Stimulated activated CD8-positive, alpha-beta memory T cell treated with anti-CD3 and anti-CD28 coated beads, Interleukin-7, amount 100 ng/mL, for 48 hours (primary cell): Measurements from ENCODE around the gene SMPD4.
"Not testable (repeated sequence)": the region's sequence is repeated elsewhere in the genome, so short reads cannot be mapped to it uniquely, and the experiment has no call there.

ENCODE experiments used
- DNase-seq, 2 donors: peaks; one replicate each; pipeline ENCODE4 v3.0.0-alpha.2; 2020; ENCODE audit warnings: low read depth in 1 of 2; ENCODE audit errors: extremely low read depth in 1 of 2

The SMPD4 gene

DNA sequence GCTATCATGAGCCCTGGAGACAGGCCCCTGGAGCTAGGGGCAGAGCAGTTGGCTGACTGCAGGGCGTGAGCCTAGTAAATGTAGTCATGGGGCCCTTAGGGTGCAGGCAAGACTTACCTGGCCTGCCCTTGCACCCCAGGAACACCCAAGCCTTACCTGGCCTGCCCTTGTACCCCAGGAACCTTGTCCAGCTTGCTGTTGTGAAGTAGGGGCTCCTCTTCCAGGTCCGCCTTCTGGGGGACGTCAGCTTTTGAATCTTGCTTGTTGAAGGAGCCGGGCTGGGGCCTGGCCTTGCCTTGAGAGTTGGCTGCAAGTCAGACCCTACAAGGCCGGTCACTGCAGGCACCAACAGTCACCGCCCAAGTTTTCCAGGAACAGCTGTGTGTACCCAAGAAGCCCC, 40.4 kb downstream of the SMPD4 start:
- DNase-seq = not testable (repeated sequence)

DNA sequence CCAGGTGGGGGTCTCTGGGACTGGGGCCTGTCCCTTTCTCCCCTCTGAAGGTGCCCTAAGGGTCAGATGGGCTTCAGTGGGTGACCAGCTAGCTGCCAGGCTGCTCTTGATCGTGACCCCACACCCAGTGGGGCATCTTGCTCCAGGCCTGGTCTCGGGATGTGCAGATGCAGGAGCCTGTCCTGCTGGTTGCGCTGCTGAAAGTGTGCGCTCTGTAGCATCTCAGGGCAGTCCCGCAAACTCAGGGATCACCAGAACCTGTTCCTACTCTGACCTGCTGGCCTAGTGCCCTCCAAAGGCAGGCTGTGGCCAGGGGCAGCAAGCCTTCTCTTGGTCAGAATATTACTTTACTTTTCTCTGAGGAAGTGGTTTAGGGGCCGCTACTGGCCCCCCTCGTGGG, 40.9 kb downstream of the SMPD4 start:
- not testable (repeated sequence) for DNase-seq

DNA sequence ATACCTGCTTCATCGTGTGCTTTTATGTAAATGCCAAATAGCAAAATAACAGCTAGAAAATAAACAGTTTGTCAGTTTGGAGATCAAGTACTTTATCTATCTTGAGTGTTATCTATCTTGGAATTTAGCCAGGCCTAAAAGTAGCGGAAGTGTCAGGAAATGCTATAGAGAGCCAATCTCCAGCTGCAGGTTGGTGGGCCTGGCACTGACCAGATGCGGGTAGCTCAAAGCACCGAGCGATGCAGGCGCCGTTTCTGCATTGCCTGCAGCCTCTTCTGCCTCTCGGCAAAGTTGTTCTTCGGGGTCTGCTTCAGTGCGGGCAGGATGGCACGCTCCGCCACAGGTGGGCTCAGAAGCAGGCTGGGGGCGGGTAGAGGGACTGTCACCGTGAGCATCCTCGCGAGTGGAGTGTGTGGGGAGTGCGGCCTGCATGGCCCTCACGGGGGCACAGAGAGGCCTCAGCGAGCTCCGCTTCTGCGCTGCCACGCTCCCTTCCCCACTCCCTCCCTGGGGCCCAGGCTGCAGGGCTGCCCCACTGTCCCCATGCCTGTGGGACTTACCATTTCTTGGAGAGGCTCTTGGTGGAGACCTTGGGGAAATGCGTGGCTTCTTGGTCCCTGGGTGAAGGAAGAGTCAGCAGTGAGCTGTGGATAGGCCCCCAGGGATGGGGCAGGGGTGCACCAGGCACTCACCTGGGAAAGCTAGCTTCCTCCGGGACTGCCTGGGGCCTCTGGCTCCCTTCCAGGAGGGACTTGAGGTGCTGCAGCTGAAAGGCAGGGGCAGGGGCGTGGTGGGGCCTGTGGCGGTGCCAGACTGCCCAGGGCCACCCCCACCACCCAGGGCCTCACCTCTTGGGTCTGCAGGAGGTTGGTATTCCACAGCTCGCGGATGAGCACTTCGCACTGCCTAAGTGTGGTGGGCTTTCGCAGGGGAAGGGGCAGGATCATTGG, 41.8 kb downstream of the SMPD4 start:
- not testable (repeated sequence) for DNase-seq

DNA sequence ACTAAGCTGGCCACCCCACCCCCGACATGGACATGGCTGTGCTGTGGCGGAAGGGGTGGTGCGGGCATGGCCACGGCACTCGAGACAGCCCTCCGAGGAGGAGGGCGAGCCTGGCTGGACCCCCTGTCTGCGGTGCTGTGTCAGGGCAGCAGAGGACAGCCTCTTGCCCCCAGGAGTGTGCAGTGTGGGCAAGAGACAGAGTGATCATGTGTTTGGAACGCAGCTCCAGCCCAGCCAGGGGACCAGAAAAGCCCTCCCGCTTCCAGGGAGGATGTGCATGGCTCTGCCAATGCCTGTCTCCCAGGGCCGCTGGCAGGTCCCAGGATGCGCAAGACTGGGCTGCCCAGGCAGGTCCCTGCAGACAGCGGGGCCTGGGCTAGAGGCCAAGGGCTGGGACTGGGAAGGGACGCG, 42.6 kb downstream of the SMPD4 start:
- DNase-seq = not testable (repeated sequence)

DNA sequence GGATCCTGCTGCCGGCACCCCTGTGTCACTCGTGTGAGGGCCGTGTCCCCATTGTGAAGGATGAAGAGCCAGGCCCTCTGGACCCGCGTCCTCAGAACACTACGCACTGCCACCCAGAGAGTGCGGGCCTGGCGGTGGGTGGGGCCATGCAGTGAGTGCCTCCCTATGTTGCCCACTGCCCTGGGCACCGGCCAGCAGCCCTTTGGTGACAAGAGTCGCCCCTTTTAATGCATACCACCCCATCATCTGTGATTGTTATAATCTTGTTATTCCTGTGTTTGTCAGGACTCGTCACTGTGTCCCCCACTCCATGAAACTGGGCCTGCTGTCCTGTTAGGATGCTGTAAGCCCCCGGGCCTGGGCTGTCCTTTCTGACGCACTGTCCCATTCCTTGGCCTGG, 43.1 kb downstream of the SMPD4 start:
- DNase-seq = not testable (repeated sequence)

DNA sequence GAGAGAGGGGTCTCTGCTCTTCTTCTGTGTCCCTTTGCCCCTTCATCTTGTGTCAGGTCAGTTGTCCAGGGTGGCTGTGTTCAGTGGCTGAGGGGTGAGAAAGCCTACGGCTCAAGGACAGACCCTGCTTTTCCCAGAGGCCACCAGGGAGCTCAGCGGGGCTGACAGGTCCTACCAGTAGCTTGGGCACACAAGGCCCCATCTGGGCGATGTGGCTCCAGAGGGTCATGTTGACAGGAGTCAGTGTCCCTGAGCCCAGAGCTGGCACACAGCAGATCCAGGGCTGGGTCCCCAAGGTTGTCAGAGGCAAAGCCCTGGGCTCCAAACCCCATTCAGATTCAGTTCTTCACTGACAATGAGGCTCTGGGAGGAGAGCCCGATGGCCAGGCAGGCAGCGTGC, 44.3 kb downstream of the SMPD4 start:
- not testable (repeated sequence) for DNase-seq

DNA sequence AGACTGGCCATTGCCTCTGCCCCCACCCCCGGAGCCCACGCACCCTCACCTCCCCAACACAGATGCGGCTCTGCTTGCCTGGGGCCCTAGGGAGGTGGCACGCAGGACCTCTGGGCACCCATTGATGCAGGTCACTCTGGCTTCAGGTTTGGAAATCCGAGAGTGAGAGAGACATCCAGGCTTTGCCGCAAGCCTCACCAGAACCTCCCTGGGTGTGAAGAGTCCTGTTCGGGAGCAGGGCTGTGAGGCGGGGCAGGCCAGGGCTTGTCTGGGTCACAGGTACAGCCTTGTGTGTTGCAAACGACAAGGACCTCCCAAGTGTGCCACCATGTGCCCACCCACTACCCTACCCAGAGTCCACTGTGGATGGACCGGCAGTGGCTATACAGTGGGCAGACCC, 44.9 kb downstream of the SMPD4 start:
- not testable (repeated sequence) for DNase-seq

DNA sequence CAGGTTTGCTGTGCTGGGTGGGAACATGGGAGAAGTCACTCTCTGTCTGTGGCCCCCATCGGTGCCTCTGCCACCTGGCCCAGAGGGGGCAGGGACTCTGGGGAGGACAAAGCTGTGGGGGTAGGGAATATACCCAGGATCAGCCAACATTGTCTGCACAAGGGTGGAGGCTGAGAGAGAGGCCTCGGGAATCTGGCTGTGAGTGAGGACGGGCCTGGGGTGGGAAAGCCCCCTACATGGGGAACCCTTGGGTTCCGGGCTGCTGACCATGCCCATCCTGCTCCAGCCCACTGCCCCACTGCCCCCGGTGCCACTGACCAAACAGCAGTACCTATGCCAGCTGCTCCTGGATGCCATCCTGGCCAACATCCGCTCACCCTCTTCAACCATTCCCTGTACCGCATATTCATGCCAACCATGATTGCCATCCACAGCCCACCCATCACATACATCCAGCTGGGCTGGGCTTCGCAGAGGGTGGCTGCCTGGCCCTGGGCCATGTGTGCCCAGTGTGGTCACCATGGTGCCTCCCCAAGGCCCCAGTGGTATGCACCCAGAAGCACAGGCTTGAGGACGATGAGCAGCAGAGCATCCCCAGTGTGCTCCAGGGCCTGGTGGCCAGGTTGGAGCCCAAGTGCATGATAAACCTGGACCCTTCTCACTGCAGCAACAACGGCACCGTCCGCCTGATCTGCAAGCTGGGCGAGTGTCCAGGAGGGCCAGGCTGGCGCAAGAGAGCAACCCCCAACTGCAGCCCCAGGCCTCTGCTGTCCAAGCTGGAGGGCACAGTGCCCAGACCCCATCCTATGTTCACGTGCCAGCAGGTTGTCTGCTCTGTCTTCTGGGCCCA, 45.5 kb downstream of the SMPD4 start:
- no peak for DNase-seq

DNA sequence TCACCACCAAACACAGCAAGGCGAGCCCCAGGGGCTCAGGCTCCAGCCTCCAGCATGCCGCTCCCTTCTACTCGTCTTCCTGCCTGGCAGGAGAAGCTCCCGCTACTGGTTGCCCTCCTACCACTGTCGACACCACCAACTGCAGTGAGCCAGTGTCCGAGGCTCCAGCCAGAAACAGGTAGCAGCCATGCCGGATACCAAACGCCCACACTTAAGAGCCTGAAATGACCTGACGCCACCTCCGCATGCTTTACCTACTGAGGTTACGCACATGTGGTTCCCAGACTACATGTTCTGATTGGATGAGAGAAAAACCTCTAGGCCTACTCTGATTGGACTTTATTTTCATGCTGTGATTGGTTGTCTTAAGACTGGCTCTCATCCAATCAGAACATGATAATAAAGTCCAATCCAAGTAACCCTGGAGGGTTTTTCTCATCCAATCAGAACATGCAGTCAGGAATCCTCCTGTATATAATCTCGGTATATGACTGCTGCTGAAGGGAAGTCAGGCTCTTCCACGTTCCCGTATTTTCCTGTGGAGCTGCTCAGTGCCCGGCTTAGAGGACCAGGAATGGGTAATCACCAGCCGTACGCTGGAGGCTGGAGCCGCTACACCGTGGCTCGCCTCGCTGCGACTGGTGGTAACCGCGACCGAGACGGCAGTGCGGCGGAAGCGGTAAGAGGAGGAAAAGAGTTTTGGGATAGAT, 52.1 kb downstream of the SMPD4 start, which contains the start of gene POTEF:
Gene POTEF (minus strand): TSS at position 103 of the 710 bp plus-strand sequence. CDS start 8,707 bp downstream, outside the sequence.
- not testable (repeated sequence) for DNase-seq

DNA sequence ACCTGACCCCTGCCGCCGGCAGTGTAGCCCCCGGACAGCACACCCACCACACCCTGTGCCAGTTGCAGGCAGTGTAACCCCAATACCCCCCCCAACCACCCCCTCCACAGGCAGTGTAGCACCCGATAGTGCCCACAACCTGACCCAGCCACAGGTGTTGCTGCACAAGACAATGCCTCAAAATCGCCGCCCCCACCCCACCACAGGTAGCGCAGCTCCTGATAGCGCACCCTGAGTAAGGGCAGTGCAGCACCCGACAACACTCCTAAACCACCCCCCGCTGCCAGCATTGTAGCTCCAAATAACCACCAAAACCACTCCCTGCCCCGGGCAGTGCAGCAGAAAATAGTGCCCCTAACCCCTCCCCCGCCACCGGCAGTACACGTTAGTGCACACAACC, 52.9 kb downstream of the SMPD4 start:
- not testable (repeated sequence) for DNase-seq

DNA sequence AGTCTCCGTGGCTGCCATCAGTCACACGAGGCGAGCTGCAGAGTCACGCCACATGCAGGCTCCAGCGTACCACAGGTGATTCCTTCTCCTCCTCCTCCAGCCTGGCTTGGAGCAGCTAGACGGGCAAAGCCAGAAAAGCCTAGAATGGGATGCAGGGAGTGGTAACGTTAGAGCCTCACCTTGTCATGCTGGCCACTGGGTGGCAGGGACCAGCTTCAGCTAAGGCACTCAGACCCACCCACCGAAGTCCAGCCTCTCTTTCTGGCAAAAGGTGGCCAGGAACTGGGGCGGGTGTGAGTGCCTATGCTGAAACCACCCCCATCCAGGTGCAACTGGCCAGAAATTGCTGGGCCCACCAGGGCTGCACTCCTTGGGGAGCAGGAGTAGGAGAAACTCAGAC, 53.7 kb downstream of the SMPD4 start:
- not testable (repeated sequence) for DNase-seq

DNA sequence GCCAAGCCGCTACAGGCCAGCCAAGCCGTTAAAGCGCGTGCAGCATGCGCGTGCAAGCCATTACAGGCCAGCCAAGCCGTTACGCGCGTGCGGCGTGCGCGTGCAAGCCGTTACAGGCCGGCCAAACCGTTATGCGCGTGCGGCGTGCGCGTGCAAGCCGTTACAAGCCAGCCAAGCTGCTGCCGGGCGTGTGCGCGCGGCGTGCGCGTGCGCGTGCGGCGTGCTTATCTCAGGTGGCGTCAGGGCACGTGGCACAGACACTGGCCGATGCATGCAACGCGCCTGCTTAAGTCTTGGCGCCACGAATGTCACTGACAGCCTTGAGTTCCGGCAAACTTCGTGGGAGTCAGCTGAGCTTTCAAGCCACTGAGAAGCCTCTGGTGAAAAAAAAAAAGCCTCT, 60.5 kb downstream of the SMPD4 start:
- not testable (repeated sequence) for DNase-seq

DNA sequence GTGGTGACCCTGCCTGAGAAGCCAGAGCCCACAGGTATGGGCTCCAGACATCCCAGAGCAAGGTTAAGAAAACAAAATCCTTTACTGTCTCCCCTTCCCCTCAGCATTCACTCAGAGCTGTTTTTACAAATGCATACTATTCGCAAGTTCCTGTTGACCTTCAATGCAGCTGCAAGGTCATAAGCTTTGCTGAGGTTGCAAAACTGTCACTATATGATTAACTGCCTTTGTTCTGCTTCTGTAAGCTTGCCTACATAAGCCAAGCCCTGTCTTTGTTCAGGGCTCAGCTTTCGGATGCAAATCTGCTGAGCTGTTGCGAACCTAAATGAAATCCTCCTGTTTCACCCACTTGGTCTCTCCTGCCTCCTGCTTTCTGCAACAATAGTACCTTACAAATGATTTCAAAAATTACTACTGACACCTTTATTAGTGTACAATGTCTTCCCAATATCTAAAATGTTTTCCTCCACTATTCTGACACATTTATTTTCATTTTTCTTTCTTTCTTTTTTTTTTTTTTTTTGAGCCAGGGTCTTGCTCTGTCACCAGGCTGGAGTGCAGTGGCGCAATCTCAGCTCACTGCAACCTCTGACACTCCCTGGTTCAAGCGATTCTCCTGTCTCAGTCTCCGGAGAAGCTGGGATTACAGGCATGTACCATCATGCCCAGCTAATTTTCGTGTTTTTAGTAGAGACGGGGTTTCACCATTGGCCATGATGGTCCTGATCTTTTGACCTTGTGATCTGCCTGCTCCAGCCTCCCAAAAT, 78.6 kb downstream of the SMPD4 start:
- not testable (repeated sequence) for DNase-seq
